ENCODE data around the gene CD96. TPM values are rescaled to one million over a fixed set of nuclear protein-coding genes. Genes with fewer than 3 reads are reported as not detected.
A peak's percentile ranks its signal among the peaks of the same experiment; 100 is the strongest.
"Not testable (repeated sequence)": the region's sequence is repeated elsewhere in the genome, so short reads cannot be mapped to it uniquely, and the experiment has no call there.

Gene CD96
- total RNA-seq, 1 experiment from 2014 or later = 72.2 TPM

DNA sequence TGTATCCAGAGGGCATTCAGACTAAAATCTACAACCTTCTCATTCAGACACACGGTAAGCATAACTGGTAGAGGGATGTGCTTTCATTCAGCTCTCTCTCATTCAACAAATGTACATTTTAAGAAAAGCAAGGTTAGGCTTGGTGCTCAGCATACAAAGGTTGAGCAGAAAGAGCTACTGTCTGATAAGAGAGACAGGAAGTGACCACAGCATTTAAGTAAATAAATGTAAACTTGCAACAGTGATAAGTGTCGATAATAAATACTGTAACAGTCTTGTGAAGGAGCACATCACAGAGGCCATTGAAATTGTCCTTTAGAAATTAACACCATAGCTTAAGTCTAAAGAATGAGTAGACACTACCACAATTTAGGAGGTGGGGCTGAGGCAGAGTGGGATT, 3.4 kb downstream of the CD96 start:
- DNase-seq (ENCODE audit: low read depth, low spot score) = no peak
- in situ Hi-C loops (cut with HindIII; ENCODE audit: low pct_unique_long_range_greater_than_20kb, low sequenced_read_pairs) = no loop called here

- in situ Hi-C loops (cut with HindIII; ENCODE audit: low pct_unique_long_range_greater_than_20kb, low sequenced_read_pairs) = no loop called here
Observed at GRCh38 chr3:111547631-111548030, 5.6 kb downstream of the CD96 start.

GRCh38 chr3:111548092-111548491, 6.1 kb downstream of the CD96 start:
- peak; percentile 32 for DNase-seq (ENCODE audit: low read depth, low spot score)
- in situ Hi-C loops (cut with HindIII; ENCODE audit: low pct_unique_long_range_greater_than_20kb, low sequenced_read_pairs) = no loop called here

More at GRCh38 chr3:111547631-111548030, 5.6 kb downstream of the CD96 start:
- DNase-seq (ENCODE audit: low read depth, low spot score) = no peak

- in situ Hi-C loops (cut with HindIII; ENCODE audit: low pct_unique_long_range_greater_than_20kb, low sequenced_read_pairs) = no loop called here
- DNase-seq (ENCODE audit: low read depth, low spot score) = no peak
Observed at GRCh38 chr3:111548756-111549155, 6.8 kb downstream of the CD96 start.

DNA sequence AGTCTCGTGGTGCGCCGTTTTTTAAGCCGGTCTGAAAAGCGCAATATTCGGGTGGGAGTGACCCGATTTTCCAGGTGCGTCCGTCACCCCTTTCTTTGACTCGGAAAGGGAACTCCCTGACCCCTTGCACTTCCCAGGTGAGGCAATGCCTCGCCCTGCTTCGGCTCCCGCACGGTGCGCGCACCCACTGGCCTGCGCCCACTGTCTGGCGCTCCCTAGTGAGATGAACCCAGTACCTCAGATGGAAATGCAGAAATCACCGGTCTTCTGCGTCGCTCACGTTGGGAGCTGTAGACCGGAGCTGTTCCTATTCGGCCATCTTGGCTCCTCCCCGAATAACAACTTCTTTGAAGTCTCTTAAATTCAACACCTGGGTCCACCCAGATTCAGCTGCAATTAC, 19.9 kb downstream of the CD96 start:
- DNase-seq (ENCODE audit: low read depth, low spot score); in situ Hi-C loops (cut with HindIII; ENCODE audit: low pct_unique_long_range_greater_than_20kb, low sequenced_read_pairs): not testable (repeated sequence)

GRCh38 chr3:111566844-111567243, 24.8 kb downstream of the CD96 start:
- no peak for DNase-seq (ENCODE audit: low read depth, low spot score)
- in situ Hi-C loops (cut with HindIII; ENCODE audit: low pct_unique_long_range_greater_than_20kb, low sequenced_read_pairs) = no loop called here

- in situ Hi-C loops (cut with HindIII; ENCODE audit: low pct_unique_long_range_greater_than_20kb, low sequenced_read_pairs) = no loop called here
- no peak for DNase-seq (ENCODE audit: low read depth, low spot score)
Observed at GRCh38 chr3:111568355-111568754, 26.4 kb downstream of the CD96 start.

DNA sequence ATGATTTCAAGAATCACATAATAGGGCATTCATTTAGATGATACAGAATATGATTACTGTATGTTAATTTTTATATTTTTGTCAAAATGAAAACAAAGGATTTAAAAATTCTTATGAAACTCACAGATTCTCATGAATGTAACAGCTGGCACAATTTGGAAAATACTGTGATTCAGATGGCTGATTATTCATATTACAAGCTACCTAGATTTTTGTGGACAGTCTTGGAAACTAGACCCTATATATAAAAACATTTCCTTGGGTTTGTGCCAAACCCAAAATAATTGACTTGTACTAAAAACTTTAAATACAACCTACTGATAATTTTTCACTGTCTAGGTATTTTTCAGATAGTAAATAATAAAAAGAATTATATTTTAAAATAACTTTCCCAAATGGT, 26.9 kb downstream of the CD96 start:
- in situ Hi-C loops (cut with HindIII; ENCODE audit: low pct_unique_long_range_greater_than_20kb, low sequenced_read_pairs) = no loop called here
- DNase-seq (ENCODE audit: low read depth, low spot score) = no peak

GRCh38 chr3:111570404-111571030, 28.5 kb downstream of the CD96 start:
- in situ Hi-C loops (cut with HindIII; ENCODE audit: low pct_unique_long_range_greater_than_20kb, low sequenced_read_pairs) = no loop called here
- no peak for DNase-seq (ENCODE audit: low read depth, low spot score)

- no peak for DNase-seq (ENCODE audit: low read depth, low spot score)
- in situ Hi-C loops (cut with HindIII; ENCODE audit: low pct_unique_long_range_greater_than_20kb, low sequenced_read_pairs) = no loop called here
Observed at GRCh38 chr3:111571282-111571681, 29.3 kb downstream of the CD96 start.

DNA sequence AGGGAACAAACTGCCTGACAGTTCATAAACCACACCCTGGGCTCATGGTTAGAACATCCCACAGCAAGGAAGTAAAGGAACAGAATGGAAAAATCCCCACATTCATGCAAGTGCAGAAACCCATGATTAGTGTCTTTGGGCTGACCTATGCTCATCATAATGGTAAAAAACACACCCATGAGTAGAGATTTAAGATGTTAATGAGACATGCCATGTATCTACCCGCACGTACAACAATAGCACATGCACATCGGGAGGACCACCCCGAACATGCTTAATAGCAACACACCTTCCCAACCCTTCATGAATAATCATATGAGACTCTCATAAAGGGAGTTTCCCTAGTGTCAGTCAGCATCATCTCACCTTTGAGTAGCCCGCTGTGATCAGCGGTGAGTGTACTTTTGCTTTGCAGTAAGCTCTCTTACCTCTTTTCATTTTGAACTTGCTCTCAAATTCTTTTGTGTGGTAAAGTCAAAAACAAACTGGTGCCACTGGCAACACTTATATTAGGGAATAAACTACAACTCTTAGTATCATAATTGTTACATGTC, 30.0 kb downstream of the CD96 start:
- no peak for DNase-seq (ENCODE audit: low read depth, low spot score)
- in situ Hi-C loops (cut with HindIII; ENCODE audit: low pct_unique_long_range_greater_than_20kb, low sequenced_read_pairs) = no loop called here

DNA sequence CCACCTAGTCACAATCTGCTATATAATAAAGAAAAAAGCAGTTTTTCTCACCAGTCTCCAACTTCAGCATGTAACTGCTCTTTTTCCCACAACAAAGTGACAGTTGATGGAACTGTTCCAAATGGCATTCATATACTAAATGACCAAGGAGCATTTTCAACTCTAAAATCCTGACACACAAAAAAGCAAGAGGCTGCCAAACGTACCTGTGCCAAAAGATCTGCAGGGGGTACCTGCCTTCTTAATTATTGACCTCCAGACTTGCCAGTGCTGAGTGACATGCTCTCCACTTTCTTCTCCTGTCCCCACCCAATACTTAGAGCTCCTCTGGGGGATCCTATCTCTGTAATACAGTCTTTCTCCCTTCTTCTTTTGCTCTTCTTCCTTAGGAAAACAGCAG, 35.1 kb downstream of the CD96 start:
- in situ Hi-C loops (cut with HindIII; ENCODE audit: low pct_unique_long_range_greater_than_20kb, low sequenced_read_pairs) = no loop called here
- DNase-seq (ENCODE audit: low read depth, low spot score) = no peak

DNA sequence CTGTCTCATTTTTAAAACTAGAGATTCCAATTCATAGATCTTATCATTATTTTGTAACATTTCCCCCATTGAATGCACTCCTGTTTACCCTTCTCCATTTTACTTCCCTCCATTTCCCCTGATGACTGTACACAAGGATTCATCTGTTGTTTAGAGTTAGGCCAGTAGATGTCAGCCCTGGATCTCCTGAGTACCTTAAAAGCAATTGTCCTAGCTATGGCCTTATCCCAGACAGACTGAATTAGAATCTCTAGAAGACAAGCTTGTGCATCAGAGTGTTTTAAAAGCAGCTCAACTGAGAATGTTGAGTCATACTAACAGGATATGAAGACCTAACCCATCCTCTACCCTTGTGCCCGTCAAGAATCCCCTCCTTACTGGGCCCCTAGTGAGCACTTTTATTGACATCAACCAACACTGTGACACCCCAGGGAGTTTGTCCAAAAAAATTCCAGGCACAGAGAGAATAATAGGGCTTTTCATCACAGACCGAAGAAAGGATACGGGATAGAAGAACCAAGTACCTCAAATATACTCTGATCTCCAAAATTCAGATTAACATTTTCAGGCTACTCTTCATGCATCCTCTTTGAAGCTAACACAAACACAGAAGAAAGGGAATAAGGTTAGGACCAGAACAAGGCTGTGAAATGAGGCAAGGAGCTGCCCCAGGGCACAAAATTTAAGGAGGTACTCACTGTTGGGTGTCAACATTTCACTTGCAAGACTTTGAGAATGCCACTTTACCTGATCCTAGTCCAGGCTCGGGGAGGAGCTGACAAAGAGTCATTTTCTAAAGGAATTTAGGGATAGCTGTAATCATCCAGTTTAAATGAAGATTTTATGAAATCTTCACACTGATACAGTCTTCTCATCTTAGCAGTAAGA, 36.0 kb downstream of the CD96 start:
- in situ Hi-C loops (cut with HindIII; ENCODE audit: low pct_unique_long_range_greater_than_20kb, low sequenced_read_pairs) = no loop called here
- DNase-seq (ENCODE audit: low read depth, low spot score) = peak; percentile 83

DNA sequence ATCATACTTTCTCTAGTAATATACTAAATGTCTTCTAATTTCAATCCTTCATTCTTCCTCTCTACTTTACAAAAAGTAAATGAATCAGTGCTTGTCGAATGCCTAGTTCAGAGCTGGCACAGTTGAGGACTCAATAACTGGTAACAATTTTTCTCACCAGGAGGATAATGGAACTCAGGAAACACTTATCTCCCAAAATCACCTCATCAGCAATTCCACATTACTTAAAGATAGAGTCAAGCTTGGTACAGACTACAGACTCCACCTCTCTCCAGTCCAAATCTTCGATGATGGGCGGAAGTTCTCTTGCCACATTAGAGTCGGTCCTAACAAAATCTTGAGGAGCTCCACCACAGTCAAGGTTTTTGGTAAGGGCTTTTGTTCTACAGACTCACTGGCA, 36.9 kb downstream of the CD96 start:
- in situ Hi-C loops (cut with HindIII; ENCODE audit: low pct_unique_long_range_greater_than_20kb, low sequenced_read_pairs) = no loop called here
- DNase-seq (ENCODE audit: low read depth, low spot score) = no peak

GRCh38 chr3:111579495-111579894, 37.5 kb downstream of the CD96 start:
- in situ Hi-C loops (cut with HindIII; ENCODE audit: low pct_unique_long_range_greater_than_20kb, low sequenced_read_pairs) = no loop called here
- no peak for DNase-seq (ENCODE audit: low read depth, low spot score)

GRCh38 chr3:111581403-111582119, 39.6 kb downstream of the CD96 start:
- DNase-seq (ENCODE audit: low read depth, low spot score) = no peak
- in situ Hi-C loops (cut with HindIII; ENCODE audit: low pct_unique_long_range_greater_than_20kb, low sequenced_read_pairs) = no loop called here

DNA sequence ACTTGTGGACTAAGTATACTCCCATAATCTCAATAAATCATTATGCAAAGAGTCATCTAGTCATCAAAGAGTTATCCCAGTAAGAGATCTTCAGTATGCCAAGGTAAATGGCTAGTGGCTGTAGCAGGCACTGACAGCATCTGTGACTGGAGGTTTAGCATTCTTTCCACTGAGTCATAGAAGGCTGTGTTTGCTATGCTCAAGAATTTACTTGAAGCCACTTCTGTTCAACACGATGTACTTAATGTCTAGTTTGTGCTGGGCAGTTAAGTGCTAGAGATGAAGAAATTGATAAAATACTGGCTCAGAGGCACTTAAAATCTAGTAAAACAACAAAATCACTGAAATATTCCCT, 40.1 kb downstream of the CD96 start:
- no peak for DNase-seq (ENCODE audit: low read depth, low spot score)
- in situ Hi-C loops (cut with HindIII; ENCODE audit: low pct_unique_long_range_greater_than_20kb, low sequenced_read_pairs) = no loop called here

GRCh38 chr3:111584744-111585143, 42.7 kb downstream of the CD96 start:
- no peak for DNase-seq (ENCODE audit: low read depth, low spot score)
- in situ Hi-C loops (cut with HindIII; ENCODE audit: low pct_unique_long_range_greater_than_20kb, low sequenced_read_pairs) = no loop called here

Measured in SK-MEL-5 (cell line).